ENCODE measurements around the gene FOXA1. TPM values are rescaled to one million over a fixed set of nuclear protein-coding genes. Genes with fewer than 3 reads are reported as not detected.

FOXA1 gene
- total RNA-seq, 1 experiment from 2014 or later = 0.07 TPM

GRCh38 chr14:37615582-37616289, 20.7 kb upstream of the FOXA1 start:
- H2AK5ac ChIP-seq (ENCODE audit: insufficient read length, low read length) = no peak overlapping the region
- no peak overlapping the region for H2BK5ac ChIP-seq (ENCODE audit: insufficient read length, low read length)
- no peak for DNase-seq
- no peak overlapping the region for H4K8ac ChIP-seq (replicated peaks; ENCODE audit: insufficient read length, low read depth, low read length)
- no peak overlapping the region for H2BK20ac ChIP-seq (ENCODE audit: low read depth, low read length, poor library complexity, severe bottlenecking)
- WGBS (ENCODE audit: extremely low coverage, insufficient read length, low lambda C conversion rate) = no CpG with 5 or more reads among the region's 3 CpGs
- no peaks in the 10 kb centered on the region for H3K23me2 ChIP-seq (ENCODE audit: insufficient read length, low read depth, low read length, poor library complexity, severe bottlenecking)
- no peak overlapping the region for H3K14ac ChIP-seq (ENCODE audit: insufficient read depth, low read length)
- peaks cover 13 to 36% (median 17%) of the 10 kb centered on the region in 3 experiments for H3K36me3 Mint-ChIP-seq (ENCODE audit: insufficient read depth in 1 of 3, low read depth in 3 of 3)
- H2BK120ac ChIP-seq (ENCODE audit: low read depth, low read length, poor library complexity, severe bottlenecking) = no peak overlapping the region
- H3K4me1 ChIP-seq (ENCODE audit: insufficient read depth, low read length) = no peaks in the 10 kb centered on the region
- no peak overlapping the region for H3K56ac ChIP-seq (ENCODE audit: insufficient read length, low read depth, low read length)
- H2BK12ac ChIP-seq (ENCODE audit: insufficient read length, low read depth, low read length) = no peak overlapping the region
- no peak overlapping the region for H3K27ac ChIP-seq (ENCODE audit: insufficient read length, low read depth, low read length)
- H3K4me2 ChIP-seq (ENCODE audit: insufficient read depth, insufficient read length, low read length) = no peak overlapping the region
- H3K9ac ChIP-seq (ENCODE audit: extremely low read depth, insufficient read length, low read length) = no peak overlapping the region
- no peak overlapping the region for H3K4me3 Mint-ChIP-seq
- H3K23ac ChIP-seq (ENCODE audit: insufficient read length, low read depth, low read length) = no peak overlapping the region
- no peak for TF ChIP-seq CTCF (conservative IDR thresholded peaks at IDR 0.05)
- no peaks in the 10 kb centered on the region; the same call in 1 of the 2 replicates for H3K27me3 ChIP-seq (ENCODE audit: insufficient read depth, low read length)
- H3K9me3 Mint-ChIP-seq = peaks cover 45 to 47% of the 10 kb centered on the region in 2 experiments
- no peak overlapping the region for H3K27ac Mint-ChIP-seq
- H3K27me3 Mint-ChIP-seq (ENCODE audit: low read depth) = peaks cover 30% of the 10 kb centered on the region
- peaks cover 6% of the 10 kb centered on the region for H3K9me3 ChIP-seq (ENCODE audit: control insufficient read depth, low read depth, low read length)
- H3K79me1 ChIP-seq (ENCODE audit: insufficient read depth, low read depth, low read length, poor library complexity, severe bottlenecking) = no peaks in the 10 kb centered on the region
- no peaks in the 10 kb centered on the region for H3K79me2 ChIP-seq (ENCODE audit: insufficient read depth, low read length)
- H4K20me1 ChIP-seq (ENCODE audit: control insufficient read depth, insufficient read depth, insufficient read length) = no peaks in the 10 kb centered on the region
- H2BK15ac ChIP-seq (ENCODE audit: low read depth, low read length) = no peak overlapping the region
- H2AFZ ChIP-seq (ENCODE audit: low read length) = no peak overlapping the region
- H3K4ac ChIP-seq (ENCODE audit: low read depth, low read length) = no peak overlapping the region
- H4K91ac ChIP-seq (ENCODE audit: insufficient read length, low read depth, low read length) = no peak overlapping the region
- no peak overlapping the region for H3K18ac ChIP-seq (ENCODE audit: insufficient read length, low read depth, low read length)
- H3T11ph ChIP-seq (ENCODE audit: low read length) = no peak overlapping the region
- H4K5ac ChIP-seq (ENCODE audit: insufficient read length, low read depth, low read length) = no peak overlapping the region
- no peaks in the 10 kb centered on the region for H3K4me1 Mint-ChIP-seq
